ENCODE measurements around the gene SYT2.

DNA sequence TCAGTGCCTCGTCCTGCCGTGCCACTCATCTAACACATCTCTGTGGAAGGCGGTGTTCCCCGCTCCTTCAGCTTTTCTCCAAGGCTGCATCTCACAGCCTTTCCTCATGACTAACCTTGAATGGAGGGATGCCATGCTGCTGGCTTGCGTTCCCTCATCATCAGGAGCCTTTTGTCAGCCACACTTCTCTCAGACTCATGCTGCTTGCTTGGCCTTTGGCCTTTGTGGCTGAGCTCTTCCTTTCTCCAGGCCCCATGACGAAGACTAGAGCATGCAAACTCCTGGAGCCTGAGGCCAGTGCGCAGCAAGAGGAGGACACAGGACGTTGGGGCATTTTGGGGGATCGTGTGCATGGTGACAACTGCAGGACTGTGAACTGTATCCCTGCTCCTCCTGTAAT is 70.8 kb downstream of the SYT2 start:
- TF ChIP-seq POLR2AphosphoS5 (IDR thresholded peaks at IDR 0.05) (no peak), EP300 (IDR thresholded peaks at IDR 0.05) (no peak), POLR2A (IDR thresholded peaks at IDR 0.05) (no peak)
- TF ChIP-seq, protein P1, sequence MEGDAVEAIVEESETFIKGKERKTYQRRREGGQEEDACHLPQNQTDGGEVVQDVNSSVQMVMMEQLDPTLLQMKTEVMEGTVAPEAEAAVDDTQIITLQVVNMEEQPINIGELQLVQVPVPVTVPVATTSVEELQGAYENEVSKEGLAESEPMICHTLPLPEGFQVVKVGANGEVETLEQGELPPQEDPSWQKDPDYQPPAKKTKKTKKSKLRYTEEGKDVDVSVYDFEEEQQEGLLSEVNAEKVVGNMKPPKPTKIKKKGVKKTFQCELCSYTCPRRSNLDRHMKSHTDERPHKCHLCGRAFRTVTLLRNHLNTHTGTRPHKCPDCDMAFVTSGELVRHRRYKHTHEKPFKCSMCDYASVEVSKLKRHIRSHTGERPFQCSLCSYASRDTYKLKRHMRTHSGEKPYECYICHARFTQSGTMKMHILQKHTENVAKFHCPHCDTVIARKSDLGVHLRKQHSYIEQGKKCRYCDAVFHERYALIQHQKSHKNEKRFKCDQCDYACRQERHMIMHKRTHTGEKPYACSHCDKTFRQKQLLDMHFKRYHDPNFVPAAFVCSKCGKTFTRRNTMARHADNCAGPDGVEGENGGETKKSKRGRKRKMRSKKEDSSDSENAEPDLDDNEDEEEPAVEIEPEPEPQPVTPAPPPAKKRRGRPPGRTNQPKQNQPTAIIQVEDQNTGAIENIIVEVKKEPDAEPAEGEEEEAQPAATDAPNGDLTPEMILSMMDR (IDR thresholded peaks at IDR 0.05) = no peak
